Naive thymus-derived CD4-positive, alpha-beta T cell (primary cell): ENCODE data around the gene MUCL3. TPM values are rescaled to one million over a fixed set of nuclear protein-coding genes. Genes with fewer than 3 reads are reported as not detected.
"Not testable (repeated sequence)": the region's sequence is repeated elsewhere in the genome, so short reads cannot be mapped to it uniquely, and the experiment has no call there.

Source experiments
- ATAC-seq: fragments of 150-1000 bp; cut with Tn5 transposase; 2 replicates; pipeline ENCODE4 v1.10.0; 2021; ENCODE audit warnings: mild to moderate bottlenecking, moderate library complexity
- CTCF ChIA-PET: fragments of 350-600 bp; sonication (Branson Sonifier 250); formaldehyde crosslinking; loops from one replicate; lab custom pipeline; 2021; ENCODE audit warnings: antibody characterized with exemption; lab: Charles Lee
- POLR2A ChIA-PET: fragments of 350-600 bp; sonication (Branson Sonifier 250); formaldehyde crosslinking; loops from one replicate; lab custom pipeline; 2021; ENCODE audit warnings: antibody characterized with exemption, inconsistent platforms; lab: Charles Lee
- DNase-seq, 9 donors: peaks; one replicate each; pipeline versions ENCODE4 v3.0.0 to v3.0.0-alpha.2; 2020 to 2022; ENCODE audit warnings: mixed read lengths in 1 of 9
- H3K27ac ChIP-seq: one replicate; pipeline ENCODE4 v1.7.0; 2013; ENCODE audit warnings: mild to moderate bottlenecking, low read depth, low read length, moderate library complexity
- H3K27me3 ChIP-seq, 2 donors: one replicate each; pipeline ENCODE4 v1.7.0; 2013; ENCODE audit warnings: low read length in 2 of 2, mild to moderate bottlenecking in 2 of 2, moderate library complexity in 2 of 2; ENCODE audit not compliant: control insufficient read depth in 2 of 2, insufficient read depth in 2 of 2
- H3K36me3 ChIP-seq, 3 experiments: 1 replicate in 2 of 3; 2 replicates in 1 of 3; pipeline ENCODE4 v1.7.0; 2013; ENCODE audit warnings: low read length in 3 of 3, mild to moderate bottlenecking in 3 of 3, moderate library complexity in 1 of 3; ENCODE audit not compliant: insufficient read depth in 3 of 3, control insufficient read depth in 2 of 3
- H3K4me1 ChIP-seq, 2 donors: one replicate each; pipeline ENCODE4 v1.7.0; 2013; ENCODE audit warnings: low read length in 2 of 2, mild to moderate bottlenecking in 2 of 2, moderate library complexity in 1 of 2; ENCODE audit not compliant: control insufficient read depth in 2 of 2, insufficient read depth in 2 of 2
- H3K4me3 ChIP-seq: 2 replicates; pipeline ENCODE4 v1.7.0; 2013; ENCODE audit warnings: mild to moderate bottlenecking, low read length
- H3K9me3 ChIP-seq, 3 experiments: 1 replicate in 2 of 3; 2 replicates in 1 of 3; pipeline ENCODE4 v1.7.0; 2013; ENCODE audit warnings: low read length in 3 of 3; ENCODE audit not compliant: control insufficient read depth in 2 of 3
- H3K27ac Mint-ChIP-seq, 9 donors: one replicate each; pipeline ENCODE4 v1.8.0; 2020 to 2022; ENCODE audit warnings: mixed read lengths in 9 of 9, mild to moderate bottlenecking in 8 of 9, moderate library complexity in 5 of 9, inconsistent platforms in 2 of 9
- H3K27me3 Mint-ChIP-seq, 5 donors: one replicate each; pipeline ENCODE4 v1.8.0; 2021 to 2022; ENCODE audit warnings: mixed read lengths in 5 of 5, mild to moderate bottlenecking in 1 of 5
- H3K36me3 Mint-ChIP-seq, 5 donors: one replicate each; pipeline ENCODE4 v1.8.0; 2020 to 2022; ENCODE audit warnings: mixed read lengths in 5 of 5, mild to moderate bottlenecking in 3 of 5, inconsistent platforms in 1 of 5
- H3K4me1 Mint-ChIP-seq, 7 donors: one replicate each; pipeline ENCODE4 v1.8.0; 2020 to 2022; ENCODE audit warnings: mixed read lengths in 7 of 7, mild to moderate bottlenecking in 3 of 7, inconsistent platforms in 1 of 7
- H3K4me3 Mint-ChIP-seq, 10 donors: one replicate each; pipeline ENCODE4 v1.8.0; 2020 to 2022; ENCODE audit warnings: mild to moderate bottlenecking in 10 of 10, mixed read lengths in 10 of 10, moderate library complexity in 6 of 10, inconsistent platforms in 2 of 10
- H3K9me3 Mint-ChIP-seq, 11 donors: one replicate each; pipeline ENCODE4 v1.8.0; 2020 to 2022; ENCODE audit warnings: mixed read lengths in 11 of 11, mild to moderate bottlenecking in 4 of 11, inconsistent platforms in 1 of 11, moderate library complexity in 1 of 11
- intact Hi-C, 2 donors: fragments of 100-400 bp; cut with micrococcal nuclease; formaldehyde crosslinking; loops; one replicate each; pipeline ENCODE4 v1.15.1; 2023
- polyA plus RNA-seq, 2 donors: library from polyadenylated mRNA; unstranded; fragments of 300-500 nt; fragmentation: Illumina TruSeq; gene quantifications; one replicate each; pipeline ENCODE4 v1.2.3, GENCODE V29; 2021
- total RNA-seq, 6 experiments: library from RNA in 5 of 6; stranded (reverse) in 5 of 6; gene quantifications; 1 replicate in 5 of 6; 2 replicates in 1 of 6; pipeline ENCODE4 v1.2.3 and lab custom pipeline; 2021 to 2026

Gene MUCL3
- total and polyA plus RNA-seq, 7 experiments from 2014 or later: not detected

DNA sequence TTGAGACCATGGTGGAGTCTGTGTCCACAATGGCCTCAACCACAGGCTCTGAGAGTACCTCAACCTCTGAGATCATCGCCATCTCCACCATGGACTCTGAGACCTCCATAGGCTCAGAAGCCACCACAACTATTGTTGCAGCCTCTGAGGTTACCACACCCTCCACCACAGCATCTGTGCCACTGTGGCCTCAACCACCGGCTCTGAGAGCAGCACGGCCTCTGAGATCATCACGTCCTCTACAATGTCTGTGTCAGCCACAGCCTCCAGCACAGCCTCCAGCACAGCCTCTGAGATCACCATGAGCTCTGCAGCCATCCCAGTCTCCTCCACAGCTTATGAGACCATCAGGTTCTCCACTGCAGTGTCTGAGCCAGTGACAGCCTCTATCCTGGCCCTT, 23.3 kb downstream of the MUCL3 start:
- ChIA-PET CTCF (no interaction called here), POLR2A (no interaction called here)
- DNase-seq (no peak), ATAC-seq (peak; percentile 60)
- peaks cover 0 to 15% (median 6%) of the 10 kb centered on the region in 7 donors for H3K4me1 Mint-ChIP-seq
- no peaks in the 10 kb centered on the region for H3K36me3 Mint-ChIP-seq
- Histone ChIP-seq H3K36me3 (no peaks in the 10 kb centered on the region), H3K4me3 (no peak overlapping the region), H3K27me3 (no peaks in the 10 kb centered on the region), H3K9me3 (no peaks in the 10 kb centered on the region), H3K4me1 (no peaks in the 10 kb centered on the region), H3K27ac (no peak overlapping the region)
- no peak overlapping the region for H3K4me3 Mint-ChIP-seq
- H3K27me3 Mint-ChIP-seq: peaks cover 9 to 43% (median 28%) of the 10 kb centered on the region in 5 donors
- no peak overlapping the region for H3K27ac Mint-ChIP-seq
- H3K9me3 Mint-ChIP-seq: no peaks in the 10 kb centered on the region
- intact Hi-C loops: no loop called here

DNA sequence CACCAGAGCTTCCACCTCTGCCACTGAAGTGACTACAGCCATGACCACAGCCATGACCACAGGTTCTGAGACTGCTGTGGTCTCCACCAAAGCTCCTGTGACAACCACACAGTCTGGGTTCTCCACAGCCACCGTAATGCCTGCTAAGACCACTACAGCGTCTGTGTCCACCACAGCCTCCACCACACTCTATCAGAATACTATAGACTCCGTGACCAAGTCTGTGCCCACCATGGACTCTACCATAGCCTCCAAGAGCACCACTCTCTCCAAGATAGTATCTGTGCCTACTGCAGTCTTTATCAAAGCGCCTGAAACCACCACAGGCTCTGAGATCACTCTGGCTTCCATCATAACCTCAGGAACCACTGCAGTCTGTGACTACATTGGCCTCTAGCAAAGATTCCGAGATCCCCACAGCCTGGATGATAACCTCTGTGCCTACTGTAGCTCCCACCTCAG, 24.4 kb downstream of the MUCL3 start:
- no peaks in the 10 kb centered on the region for H3K9me3 ChIP-seq
- DNase-seq (no peak), ATAC-seq (peak; percentile 24)
- no peaks in the 10 kb centered on the region for H3K4me1 ChIP-seq
- intact Hi-C loops: no loop called here
- POLR2A ChIA-PET: no interaction called here
- Mint-ChIP-seq H3K9me3 (peaks cover 0 to 3% (median 0%) of the 10 kb centered on the region in 11 donors), H3K27ac (no peak overlapping the region), H3K36me3 (no peaks in the 10 kb centered on the region), H3K27me3 (peaks cover 10 to 44% (median 28%) of the 10 kb centered on the region in 5 donors), H3K4me3 (no peak overlapping the region), H3K4me1 (peaks cover 0 to 15% (median 6%) of the 10 kb centered on the region in 7 donors)
- CTCF ChIA-PET: no interaction called here
- H3K4me3 ChIP-seq: no peak overlapping the region
- H3K27ac ChIP-seq: no peak overlapping the region
- no peaks in the 10 kb centered on the region for H3K27me3 ChIP-seq
- H3K36me3 ChIP-seq: no peaks in the 10 kb centered on the region

DNA sequence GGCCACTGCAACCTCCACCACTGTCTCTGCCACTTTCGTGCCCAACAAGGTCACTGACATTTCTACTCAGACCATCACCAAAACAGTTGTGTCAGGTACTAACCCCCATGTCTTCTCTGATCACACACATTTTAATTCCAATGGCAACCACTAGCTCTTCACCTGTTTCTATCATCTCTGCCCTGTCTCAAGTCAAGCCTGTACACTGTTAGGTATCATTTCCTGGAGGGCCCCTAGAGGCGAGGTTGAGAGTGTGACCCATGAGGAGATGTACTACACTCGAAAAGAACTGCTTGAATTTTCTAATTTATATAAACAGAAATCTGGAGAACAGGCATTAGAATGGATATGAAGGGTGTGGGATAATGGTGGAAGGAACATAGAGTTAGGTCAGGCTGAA, 25.4 kb downstream of the MUCL3 start:
- Mint-ChIP-seq H3K27me3 (peaks cover 12 to 40% (median 25%) of the 10 kb centered on the region in 5 donors), H3K4me3 (no peak overlapping the region), H3K36me3 (no peaks in the 10 kb centered on the region), H3K4me1 (peaks cover 0 to 15% (median 6%) of the 10 kb centered on the region in 7 donors), H3K27ac (no peak overlapping the region), H3K9me3 (peaks cover 0 to 3% (median 0%) of the 10 kb centered on the region in 11 donors)
- Histone ChIP-seq H3K36me3 (no peaks in the 10 kb centered on the region), H3K27ac (no peak overlapping the region), H3K4me3 (no peak overlapping the region), H3K9me3 (no peaks in the 10 kb centered on the region), H3K4me1 (no peaks in the 10 kb centered on the region), H3K27me3 (no peaks in the 10 kb centered on the region)
- ATAC-seq: no peak
- ChIA-PET CTCF (no interaction called here), POLR2A (no interaction called here)
- intact Hi-C loops: no loop called here
- DNase-seq: no peak

DNA sequence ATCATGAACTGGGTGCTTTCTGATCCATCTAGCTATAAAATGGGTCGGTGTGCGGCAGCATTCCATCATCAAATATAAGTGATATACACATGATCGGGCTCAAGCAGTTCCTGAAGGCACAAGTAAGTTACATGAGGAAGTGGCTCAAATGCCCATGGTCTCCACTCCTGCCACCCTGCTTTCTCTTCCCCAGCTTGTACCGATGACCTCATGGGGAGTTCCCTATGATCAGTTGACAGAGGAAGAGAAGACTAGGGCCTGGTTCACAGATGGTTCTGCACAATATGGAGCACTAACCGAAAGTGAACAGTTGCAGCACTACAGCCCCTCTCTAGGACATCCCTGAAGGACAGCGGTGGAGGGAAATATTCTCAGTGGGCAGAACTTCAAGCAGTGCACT, 28.4 kb downstream of the MUCL3 start:
- H3K36me3 Mint-ChIP-seq, H3K27ac Mint-ChIP-seq, CTCF ChIA-PET, intact Hi-C loops, H3K4me3 ChIP-seq, H3K27ac ChIP-seq, ATAC-seq, H3K4me3 Mint-ChIP-seq, H3K9me3 ChIP-seq, DNase-seq, H3K9me3 Mint-ChIP-seq, H3K27me3 ChIP-seq, H3K4me1 ChIP-seq, POLR2A ChIA-PET, H3K36me3 ChIP-seq: not testable (repeated sequence)
- H3K27me3 Mint-ChIP-seq: peaks cover 14 to 45% (median 28%) of the 10 kb centered on the region in 5 donors
- H3K4me1 Mint-ChIP-seq: peaks cover 0 to 12% (median 6%) of the 10 kb centered on the region in 7 donors

DNA sequence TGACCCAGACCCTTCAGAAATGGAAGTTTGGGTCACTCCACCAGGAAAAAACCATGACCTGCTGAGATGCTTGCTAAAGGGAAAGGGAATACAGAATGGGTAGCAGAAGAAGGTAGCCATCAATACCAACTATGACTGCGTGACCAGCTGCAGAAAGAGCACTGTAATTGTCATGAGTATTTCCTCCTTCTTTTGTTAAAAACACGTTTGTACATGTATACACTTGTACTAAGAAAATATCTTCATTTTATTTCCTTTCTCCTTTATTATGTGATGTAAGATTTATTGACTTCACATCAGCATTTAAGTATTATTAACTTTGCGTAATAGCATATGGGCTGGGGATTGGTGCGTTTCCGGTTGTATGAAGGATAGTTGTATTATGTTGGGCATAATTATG, 30.2 kb downstream of the MUCL3 start:
- peaks cover 8 to 27% (median 18%) of the 10 kb centered on the region in 5 donors for H3K27me3 Mint-ChIP-seq
- Histone ChIP-seq H3K27ac (no peak overlapping the region), H3K9me3 (no peaks in the 10 kb centered on the region), H3K36me3 (no peaks in the 10 kb centered on the region), H3K27me3 (no peaks in the 10 kb centered on the region), H3K4me1 (no peaks in the 10 kb centered on the region), H3K4me3 (no peak overlapping the region)
- H3K4me3 Mint-ChIP-seq: no peak overlapping the region
- DNase-seq (no peak), ATAC-seq (no peak)
- POLR2A ChIA-PET: no interaction called here
- CTCF ChIA-PET: interaction anchor here (0.6 kb wide), 1 partner anchor 704 kb away, joined by 3 read pairs; no protein-coding TSS in a partner anchor
- peaks cover 0 to 3% (median 0%) of the 10 kb centered on the region in 11 donors for H3K9me3 Mint-ChIP-seq
- intact Hi-C loops: no loop called here
- no peak overlapping the region for H3K27ac Mint-ChIP-seq
- no peaks in the 10 kb centered on the region for H3K36me3 Mint-ChIP-seq
- peaks cover 0 to 5% (median 0%) of the 10 kb centered on the region in 7 donors for H3K4me1 Mint-ChIP-seq

DNA sequence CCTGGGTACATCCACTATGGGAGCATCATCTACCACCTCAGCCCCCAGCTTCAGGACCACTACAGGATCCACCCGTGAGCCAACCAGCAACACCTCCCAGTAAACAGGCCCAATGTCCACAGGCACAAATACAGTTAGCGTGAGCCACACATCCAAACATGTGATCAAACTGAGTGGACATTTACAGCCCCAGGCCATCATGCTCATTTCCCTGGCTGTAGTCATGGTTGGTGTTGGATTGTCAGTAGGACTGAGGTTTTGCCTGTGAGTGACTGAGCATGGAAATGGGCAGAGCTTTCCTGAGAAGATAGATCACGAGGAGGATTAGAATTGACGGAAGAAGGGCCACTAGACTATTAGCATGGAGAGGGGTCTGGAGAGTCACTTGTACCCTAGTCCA, 32.0 kb downstream of the MUCL3 start:
- ATAC-seq: no peak
- Mint-ChIP-seq H3K4me3 (no peak overlapping the region), H3K4me1 (no peaks in the 10 kb centered on the region), H3K27ac (no peak overlapping the region), H3K36me3 (no peaks in the 10 kb centered on the region), H3K9me3 (peaks cover 0 to 4% (median 0%) of the 10 kb centered on the region in 11 donors), H3K27me3 (peaks cover 7 to 22% (median 15%) of the 10 kb centered on the region in 5 donors)
- H3K9me3 ChIP-seq: no peaks in the 10 kb centered on the region
- no peaks in the 10 kb centered on the region for H3K4me1 ChIP-seq
- H3K27me3 ChIP-seq: no peaks in the 10 kb centered on the region
- intact Hi-C loops: no loop called here
- no peak overlapping the region for H3K4me3 ChIP-seq
- no peak for DNase-seq
- H3K36me3 ChIP-seq: no peaks in the 10 kb centered on the region
- ChIA-PET CTCF (no interaction called here), POLR2A (no interaction called here)
- no peak overlapping the region for H3K27ac ChIP-seq

DNA sequence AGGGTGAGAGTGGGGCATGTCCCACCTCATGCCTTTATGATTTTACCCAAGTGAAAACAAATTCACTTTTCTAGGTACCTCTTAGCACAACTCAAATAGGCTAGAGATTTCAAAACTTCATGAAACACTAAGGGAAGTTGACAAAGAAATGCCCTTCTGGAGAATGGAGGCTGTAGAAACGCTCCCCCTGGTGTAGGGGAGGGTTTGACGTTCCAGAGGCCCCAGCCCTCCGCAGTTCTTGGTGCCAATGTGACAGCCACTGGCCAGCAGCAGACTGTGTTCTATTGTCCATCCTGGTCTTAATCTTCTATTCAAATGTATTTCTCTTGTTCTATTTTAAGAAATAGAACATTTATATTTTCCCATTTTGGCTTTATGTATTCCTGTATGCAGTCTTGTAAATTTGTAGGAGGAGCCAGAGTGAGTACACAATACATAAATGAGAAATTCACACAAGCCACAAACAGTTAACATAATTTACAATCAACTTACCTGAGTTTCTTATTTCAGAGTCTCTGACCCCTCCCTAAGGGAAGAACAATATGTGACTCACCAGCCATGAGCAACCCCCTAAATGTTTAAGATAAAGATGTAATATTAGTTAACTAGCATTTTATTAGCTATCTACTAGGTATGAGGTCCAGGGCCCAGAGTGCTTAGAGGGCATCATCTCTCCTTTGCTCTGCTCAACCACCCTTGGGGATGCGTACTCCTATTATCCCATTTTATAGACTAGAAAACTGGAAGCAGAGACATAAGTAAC, 33.9 kb downstream of the MUCL3 start:
- Histone ChIP-seq H3K4me1 (no peaks in the 10 kb centered on the region), H3K36me3 (no peaks in the 10 kb centered on the region), H3K27ac (no peak overlapping the region), H3K9me3 (no peaks in the 10 kb centered on the region), H3K4me3 (no peak overlapping the region), H3K27me3 (no peaks in the 10 kb centered on the region)
- Mint-ChIP-seq H3K27ac (no peak overlapping the region), H3K36me3 (no peaks in the 10 kb centered on the region), H3K4me1 (no peaks in the 10 kb centered on the region), H3K27me3 (peaks cover 4 to 36% (median 14%) of the 10 kb centered on the region in 5 donors), H3K4me3 (no peak overlapping the region), H3K9me3 (peaks cover 0 to 4% (median 0%) of the 10 kb centered on the region in 11 donors)
- ChIA-PET POLR2A (no interaction called here), CTCF (interaction anchor here (0.7 kb wide), 1 partner anchor 80 kb away, joined by 3 read pairs; no protein-coding TSS in a partner anchor)
- intact Hi-C loops: no loop called here
- no peak for ATAC-seq
- DNase-seq: no peak
